Small intestine (tissue), 7 donors: ENCODE results near the gene PGLYRP1. TPM values are rescaled to one million over a fixed set of nuclear protein-coding genes. Genes with fewer than 3 reads are reported as not detected.

ENCODE experiments used
- DNase-seq, 2 donors: peaks; one replicate each; pipeline versions ENCODE4 v3.0.0 to v3.0.0-alpha.2; 2013
- FAIRE-seq: peaks from 2 replicates; lab custom pipeline; 2012; peaks lifted over from hg19 to GRCh38; lab: Jason Lieb, UNC
- H3K27ac ChIP-seq, 3 donors: one replicate each; pipeline ENCODE4 v1.5.1; 2013; ENCODE audit warnings: low read length in 2 of 3, mild to moderate bottlenecking in 2 of 3, control low read depth in 1 of 3, inconsistent platforms in 1 of 3, low read depth in 1 of 3, moderate library complexity in 1 of 3
- H3K27me3 ChIP-seq, 3 donors: one replicate each; pipeline ENCODE4 v1.6.1; 2013; ENCODE audit warnings: low read length in 3 of 3, inconsistent platforms in 1 of 3; ENCODE audit not compliant: control insufficient read depth in 3 of 3, insufficient read depth in 3 of 3
- H3K36me3 ChIP-seq, 3 donors: one replicate each; pipeline ENCODE4 v1.6.1; 2013; ENCODE audit warnings: low read length in 3 of 3, inconsistent platforms in 1 of 3, low read depth in 1 of 3, mild to moderate bottlenecking in 1 of 3, moderate library complexity in 1 of 3; ENCODE audit not compliant: control insufficient read depth in 3 of 3, insufficient read depth in 2 of 3
- H3K4me1 ChIP-seq, 3 donors: one replicate each; pipeline ENCODE4 v1.6.1; 2013; ENCODE audit warnings: low read length in 2 of 3, inconsistent platforms in 1 of 3, low read depth in 1 of 3, mild to moderate bottlenecking in 1 of 3, moderate library complexity in 1 of 3; ENCODE audit not compliant: control insufficient read depth in 3 of 3, insufficient read depth in 2 of 3
- H3K4me3 ChIP-seq, 3 donors: one replicate each; pipeline ENCODE4 v1.5.1; 2013; ENCODE audit warnings: low read length in 3 of 3, control low read depth in 1 of 3, inconsistent platforms in 1 of 3, low read depth in 1 of 3, mild to moderate bottlenecking in 1 of 3, moderate library complexity in 1 of 3
- H3K9me3 ChIP-seq, 2 donors: one replicate each; pipeline ENCODE4 v1.6.1; 2013; ENCODE audit warnings: low read depth in 1 of 2, low read length in 1 of 2; ENCODE audit not compliant: control insufficient read depth in 2 of 2, insufficient read depth in 1 of 2
- WGBS, 3 donors: extraction: QIAGEN DNeasy Blood & Tissue Kit; methylation state at CpG; one replicate each; pipeline ENCODE4 v1.1.7; 2013; 5-methylcytosine and 5-hydroxymethylcytosine counted together
- polyA plus RNA-seq, 4 donors: library from polyadenylated mRNA; stranded (reverse) in 3 of 4; unstranded in 1 of 4; fragments of 200-250 nt in 3 of 4; fragments of 120-200 nt in 1 of 4; gene quantifications; one replicate each; pipeline versions ENCODE4 v1.2.1 to v1.2.3, GENCODE V29; 2013
- donor health status: healthy with polysubstance abuse.
- donor health status: control.
- donor health status: control.
- donor health status: Bipolar disorder and iron deficiency.
- donor health status: healthy.

The PGLYRP1 gene
- polyA plus RNA-seq, 4 donors = 0.41 TPM; not detected in 3

GRCh38 chr19:45994998-45995714 lies 27.7 kb downstream of the PGLYRP1 start, which contains the start of gene CCDC61:
Gene CCDC61, plus strand, starts transcription at chr19:45995467. Its CDS starts 7,552 bp downstream, at chr19:46003019.
- H3K4me3 ChIP-seq = peak within 1 kb of the TSS; percentile 77 to 88 (median 83)
- H3K9me3 ChIP-seq = no peaks in the 10 kb centered on the region
- peaks cover 2 to 9% (median 5%) of the 10 kb centered on the region in 3 donors for H3K4me1 ChIP-seq
- WGBS, 3 donors = 0% methylated on average over 34 of the region's 34 CpGs
- H3K27ac ChIP-seq = peak within 1 kb of the TSS; percentile 39 to 84 (median 60)
- DNase-seq = peak; percentile 99 to 100
- H3K27me3 ChIP-seq = peaks cover 0 to 7% (median 0%) of the 10 kb centered on the region in 3 donors
- FAIRE-seq = peak; percentile 95
- H3K36me3 ChIP-seq = peaks cover 0 to 10% (median 0%) of the 10 kb centered on the region in 3 donors

GRCh38 chr19:45994456-45994997 lies 28.3 kb downstream of the PGLYRP1 start:
- H3K9me3 ChIP-seq = no peaks in the 10 kb centered on the region
- peaks cover 0 to 10% (median 0%) of the 10 kb centered on the region in 3 donors for H3K36me3 ChIP-seq
- FAIRE-seq (no peak), DNase-seq (no peak)
- H3K4me3 ChIP-seq = peak overlapping the region in 2 of 3 donors; percentile 38 to 48
- peaks cover 2 to 4% (median 4%) of the 10 kb centered on the region in 3 donors for H3K4me1 ChIP-seq
- WGBS, 3 donors = 4 to 8% (median 6%) methylated on average over 8 of the region's 8 CpGs
- peaks cover 0 to 1% (median 0%) of the 10 kb centered on the region in 3 donors for H3K27me3 ChIP-seq
- no peak overlapping the region for H3K27ac ChIP-seq

- H3K27me3 ChIP-seq = no peaks in the 10 kb centered on the region
- WGBS, 3 donors = 79 to 89% (median 86%) methylated on average over 12 of the region's 12 CpGs
- no peak for FAIRE-seq
These were observed 32.6 kb downstream of the PGLYRP1 start for GRCh38 chr19:45990113-45990728.

GRCh38 chr19:45985321-45985720 lies 37.5 kb downstream of the PGLYRP1 start:
- Histone ChIP-seq H3K27ac (no peak overlapping the region), H3K9me3 (no peaks in the 10 kb centered on the region), H3K36me3 (no peaks in the 10 kb centered on the region), H3K4me1 (no peaks in the 10 kb centered on the region), H3K27me3 (peaks cover 0 to 3% (median 0%) of the 10 kb centered on the region in 3 donors), H3K4me3 (no peak overlapping the region)
- FAIRE-seq (no peak), DNase-seq (no peak)
- WGBS, 3 donors = 84 to 86% (median 85%) methylated on average over 7 of the region's 7 CpGs

More at GRCh38 chr19:45990113-45990728, 32.6 kb downstream of the PGLYRP1 start:
- Histone ChIP-seq H3K27ac (no peak overlapping the region), H3K4me3 (no peak overlapping the region), H3K4me1 (no peaks in the 10 kb centered on the region), H3K36me3 (no peaks in the 10 kb centered on the region), H3K9me3 (no peaks in the 10 kb centered on the region)
- no peak for DNase-seq

- H3K4me3 ChIP-seq = no peak overlapping the region
- no peak overlapping the region for H3K27ac ChIP-seq
- WGBS, 3 donors = 35 to 61% (median 39%) methylated on average over 2 of the region's 2 CpGs
- H3K4me1 ChIP-seq = no peaks in the 10 kb centered on the region
- FAIRE-seq (no peak), DNase-seq (no peak)
- H3K27me3 ChIP-seq = peaks cover 0 to 11% (median 0%) of the 10 kb centered on the region in 3 donors
- no peaks in the 10 kb centered on the region for H3K9me3 ChIP-seq
- no peaks in the 10 kb centered on the region for H3K36me3 ChIP-seq
These were observed 41.5 kb downstream of the PGLYRP1 start for GRCh38 chr19:45981350-45981749.

GRCh38 chr19:45978156-45978555 lies 44.7 kb downstream of the PGLYRP1 start:
- no peak for FAIRE-seq
- 72 to 90% (median 72%) methylated on average over 7 of the region's 7 CpGs for WGBS, 3 donors

GRCh38 chr19:45976178-45976577 lies 46.7 kb downstream of the PGLYRP1 start:
- H3K27ac ChIP-seq = no peak overlapping the region

More at GRCh38 chr19:45978156-45978555, 44.7 kb downstream of the PGLYRP1 start:
- no peaks in the 10 kb centered on the region for H3K36me3 ChIP-seq
- H3K4me3 ChIP-seq = no peak overlapping the region
- H3K9me3 ChIP-seq = peaks cover 0 to 4% of the 10 kb centered on the region in 2 donors
- H3K4me1 ChIP-seq = no peaks in the 10 kb centered on the region
- peaks cover 3 to 38% (median 5%) of the 10 kb centered on the region in 3 donors for H3K27me3 ChIP-seq
- H3K27ac ChIP-seq = no peak overlapping the region
- DNase-seq = no peak

More at GRCh38 chr19:45976178-45976577, 46.7 kb downstream of the PGLYRP1 start:
- FAIRE-seq (no peak), DNase-seq (no peak)
- Histone ChIP-seq H3K9me3 (peaks cover 0 to 4% of the 10 kb centered on the region in 2 donors), H3K36me3 (no peaks in the 10 kb centered on the region), H3K27me3 (peaks cover 3 to 55% (median 16%) of the 10 kb centered on the region in 3 donors), H3K4me3 (no peak overlapping the region), H3K4me1 (no peaks in the 10 kb centered on the region)
- WGBS, 3 donors = 38 to 44% (median 41%) methylated on average over 14 of the region's 14 CpGs
